CD4-positive, alpha-beta T cell treated with Interferon gamma for 1 hour (primary cell): ENCODE results near the gene ZP4.

Experiments used
- DNase-seq: peaks from one replicate; pipeline ENCODE4 v3.0.0-alpha.2; 2020

Gene ZP4, protein sequence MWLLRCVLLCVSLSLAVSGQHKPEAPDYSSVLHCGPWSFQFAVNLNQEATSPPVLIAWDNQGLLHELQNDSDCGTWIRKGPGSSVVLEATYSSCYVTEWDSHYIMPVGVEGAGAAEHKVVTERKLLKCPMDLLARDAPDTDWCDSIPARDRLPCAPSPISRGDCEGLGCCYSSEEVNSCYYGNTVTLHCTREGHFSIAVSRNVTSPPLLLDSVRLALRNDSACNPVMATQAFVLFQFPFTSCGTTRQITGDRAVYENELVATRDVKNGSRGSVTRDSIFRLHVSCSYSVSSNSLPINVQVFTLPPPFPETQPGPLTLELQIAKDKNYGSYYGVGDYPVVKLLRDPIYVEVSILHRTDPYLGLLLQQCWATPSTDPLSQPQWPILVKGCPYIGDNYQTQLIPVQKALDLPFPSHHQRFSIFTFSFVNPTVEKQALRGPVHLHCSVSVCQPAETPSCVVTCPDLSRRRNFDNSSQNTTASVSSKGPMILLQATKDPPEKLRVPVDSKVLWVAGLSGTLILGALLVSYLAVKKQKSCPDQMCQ

DNA sequence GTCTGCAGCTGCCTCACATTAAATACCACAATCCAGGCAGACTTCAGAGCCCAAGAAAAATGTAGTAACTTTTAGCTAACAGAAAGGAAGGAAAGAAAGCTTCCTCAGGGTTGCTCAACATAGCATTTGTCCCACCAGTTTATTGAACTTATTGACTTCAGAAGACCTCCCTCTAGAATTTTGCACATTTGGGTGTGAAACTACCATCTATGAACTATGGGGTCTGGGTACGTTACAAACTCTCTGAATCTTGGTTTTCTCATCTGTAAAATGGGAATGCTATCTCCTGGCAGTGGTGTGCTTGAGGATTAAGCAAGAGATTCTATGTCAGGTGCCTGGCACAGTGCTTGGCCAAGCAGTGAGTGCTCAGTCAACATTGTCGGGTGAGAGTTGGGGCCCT lies at the start of gene ZP4:
TSS of gene ZP4 (minus strand) at position 101 of the 400 bp plus-strand sequence. CDS start 287 bp downstream, outside the sequence.
- DNase-seq: no peak

DNA sequence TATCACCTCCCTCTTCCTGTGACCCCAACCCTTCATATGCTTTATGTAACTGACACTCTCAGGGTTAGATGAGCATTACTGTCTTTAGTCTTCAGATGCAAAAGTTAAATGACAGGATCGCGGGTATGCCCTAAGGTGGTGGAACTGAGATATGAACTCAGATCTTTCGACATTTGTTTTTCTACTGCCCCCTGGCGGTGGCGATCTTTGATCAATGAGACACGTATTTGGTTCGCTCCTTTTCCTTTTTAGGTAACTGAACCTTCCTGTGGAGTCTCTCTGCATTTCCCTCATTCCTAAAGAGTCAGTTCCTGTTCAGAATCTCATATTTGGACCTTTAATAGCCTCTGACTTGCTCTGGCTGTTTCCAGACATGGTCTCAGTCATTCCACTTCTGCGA lies 47.8 kb upstream of the ZP4 start:
- no peak for DNase-seq

DNA sequence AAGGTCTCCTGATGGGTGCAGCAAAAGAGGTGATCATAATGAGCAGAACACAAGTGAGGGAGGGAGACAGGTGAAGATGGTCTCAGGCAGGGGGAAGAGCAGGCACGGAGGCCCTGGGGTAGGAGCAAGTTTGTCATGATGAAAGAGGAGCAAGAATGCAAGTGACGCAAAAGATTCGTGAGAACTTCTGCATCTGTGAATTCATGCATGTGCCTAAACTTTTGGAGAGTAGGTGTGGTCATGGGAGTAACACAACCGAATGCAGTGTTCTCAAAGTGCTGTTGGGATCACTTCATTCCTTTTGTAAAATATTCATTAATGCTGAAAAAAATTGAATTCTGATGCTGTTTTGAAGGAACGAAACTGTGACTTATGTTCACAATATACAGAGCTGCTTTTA lies 47.3 kb upstream of the ZP4 start:
- DNase-seq: no peak

DNA sequence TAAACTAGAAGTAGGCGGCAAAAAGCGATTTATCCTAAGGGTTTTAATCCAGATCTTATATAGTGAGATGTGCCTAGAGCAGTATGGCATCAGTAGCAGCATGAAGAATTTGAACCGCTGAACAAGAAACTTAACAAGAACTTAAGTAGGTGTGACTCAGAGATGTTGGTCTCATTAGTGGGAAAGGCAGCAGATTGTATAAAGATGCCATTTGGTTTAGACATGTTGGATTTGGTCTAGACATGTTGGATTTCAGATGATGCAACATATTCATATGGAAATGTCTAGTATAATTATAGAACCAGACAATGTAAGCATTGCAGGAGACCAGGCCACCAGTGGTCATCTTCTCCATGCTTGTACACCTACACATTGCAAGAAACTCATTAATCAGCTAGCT lies 42.1 kb upstream of the ZP4 start:
- no peak for DNase-seq

DNA sequence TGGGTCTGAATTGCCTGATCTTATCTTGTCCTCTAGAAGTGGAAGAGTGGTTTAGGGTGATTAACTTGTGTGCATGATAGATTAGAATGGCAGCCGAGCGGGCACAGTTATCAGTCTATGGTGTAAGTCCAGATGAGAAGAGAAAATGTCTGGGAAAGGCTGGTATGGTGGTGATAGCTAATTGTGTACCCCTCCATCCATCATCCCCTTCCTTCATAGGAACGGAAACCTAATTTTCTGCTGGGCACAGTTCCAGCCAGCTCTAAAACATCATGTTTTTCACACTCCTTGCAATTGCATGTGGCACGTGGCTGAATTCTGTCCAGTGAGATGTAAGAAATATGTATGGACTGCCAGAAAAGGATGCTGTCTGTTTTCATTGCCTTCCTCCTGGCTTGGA lies 40.9 kb upstream of the ZP4 start:
- DNase-seq: no peak

DNA sequence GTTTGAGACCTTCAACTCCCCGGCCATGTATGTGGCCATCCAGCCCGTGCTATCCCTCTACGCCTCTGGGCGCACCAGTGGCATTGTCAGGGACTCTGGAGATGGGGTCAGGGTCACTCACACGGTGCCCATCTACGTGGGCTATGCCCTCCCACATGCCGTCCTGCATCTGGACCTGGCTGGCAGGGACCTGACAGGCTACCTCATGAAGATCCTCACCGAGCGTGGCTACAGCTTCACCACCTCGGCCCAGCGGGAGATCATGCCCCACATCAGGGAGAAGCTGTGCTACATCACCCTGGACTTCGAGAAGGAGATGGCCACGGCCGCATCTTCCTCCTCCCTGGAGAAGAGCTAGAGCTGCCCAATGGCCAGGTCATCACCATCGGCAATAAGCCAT lies 36.5 kb upstream of the ZP4 start:
- no peak for DNase-seq

DNA sequence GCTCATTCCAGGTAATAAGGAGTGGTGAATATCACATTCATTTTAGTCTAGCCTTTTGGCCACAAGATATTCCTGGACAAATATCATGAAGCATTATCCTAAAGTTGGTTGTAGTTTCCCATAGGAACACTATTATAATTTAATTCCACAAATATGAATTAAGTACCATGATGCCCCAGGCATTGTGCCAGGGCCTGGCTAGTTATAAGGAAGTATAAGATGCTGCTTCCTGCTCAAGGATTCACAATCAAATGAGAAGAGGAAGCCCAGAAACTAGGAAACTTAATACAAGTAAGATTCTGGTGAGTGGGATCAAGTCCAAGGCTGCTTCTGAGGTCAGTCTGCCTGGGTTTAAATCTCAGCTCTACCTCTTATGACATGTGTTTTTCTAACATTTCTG lies 30.6 kb upstream of the ZP4 start:
- DNase-seq: no peak

DNA sequence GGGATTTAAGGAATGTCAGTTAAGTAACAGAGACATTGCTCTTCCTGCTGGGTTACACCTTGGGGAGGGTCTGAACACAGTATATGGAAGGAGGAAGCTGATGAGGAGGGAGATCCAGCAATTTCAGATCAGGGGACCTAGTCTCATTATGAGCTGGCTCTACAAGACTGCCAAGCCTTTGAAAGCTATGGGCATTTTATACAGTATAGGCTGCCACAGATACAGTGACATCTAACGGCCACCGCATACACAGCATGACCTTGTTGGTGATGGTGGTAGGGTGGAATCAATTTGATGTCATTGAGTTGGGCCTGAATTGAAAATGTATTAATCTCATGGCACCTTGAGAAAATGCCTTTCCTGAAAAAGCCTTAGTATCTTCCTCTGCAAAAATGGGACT lies 22.6 kb upstream of the ZP4 start:
- DNase-seq: no peak

DNA sequence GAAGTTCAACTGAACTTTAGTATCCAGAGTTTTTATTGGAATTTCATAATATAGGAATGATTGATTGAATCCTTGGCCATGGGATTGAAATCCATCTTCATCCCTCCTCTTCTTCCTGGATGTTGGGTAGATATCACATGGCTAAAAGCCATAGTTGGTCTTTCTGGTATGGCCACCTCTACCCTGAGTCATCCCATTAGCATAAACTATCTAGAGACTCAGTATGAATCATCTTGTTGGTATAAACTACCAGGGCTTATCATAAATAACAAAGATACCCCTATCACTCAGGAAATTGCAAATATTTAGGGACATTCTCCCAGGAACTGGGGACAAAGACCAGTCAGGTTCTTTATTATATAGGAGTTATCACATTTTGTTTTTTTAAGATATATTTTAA lies 21.2 kb upstream of the ZP4 start:
- no peak for DNase-seq

DNA sequence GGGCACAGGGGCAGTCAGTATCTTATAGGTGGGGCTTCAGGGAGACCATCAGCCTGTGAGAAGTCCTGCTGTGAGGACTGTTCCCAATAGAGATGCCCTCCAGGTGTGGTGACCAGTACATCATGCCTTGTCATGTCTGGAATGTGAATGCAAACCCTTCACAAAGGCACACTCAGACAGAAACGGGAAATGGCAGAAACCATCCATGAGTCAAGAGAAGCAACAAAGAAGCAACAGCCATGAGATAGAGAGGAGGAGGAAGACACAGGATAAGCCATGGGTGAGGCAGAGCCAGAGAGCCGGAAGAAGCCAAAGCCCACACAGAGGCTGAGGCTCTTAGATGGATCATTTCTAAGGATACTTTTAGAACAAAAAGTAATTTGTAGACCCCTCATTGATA lies 20.1 kb upstream of the ZP4 start:
- no peak for DNase-seq

DNA sequence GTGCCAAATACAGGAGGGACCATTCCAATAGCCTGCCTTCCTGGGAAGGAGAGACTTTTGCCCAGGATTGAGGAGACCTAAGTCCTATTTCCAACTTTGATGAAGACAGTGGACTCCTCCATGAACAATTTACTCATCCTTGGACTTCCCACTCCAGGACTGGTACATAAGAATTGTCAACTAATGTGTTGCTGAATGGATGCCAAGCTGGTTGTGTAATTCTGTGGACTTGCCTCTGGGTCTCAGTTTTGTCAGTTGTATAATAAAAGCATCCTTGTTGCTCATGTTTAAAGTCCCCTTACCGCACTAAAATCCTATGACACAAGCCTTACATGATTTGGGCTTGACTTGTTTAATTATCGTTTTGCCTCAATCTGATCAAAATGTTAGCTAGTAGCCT lies 13.2 kb upstream of the ZP4 start:
- DNase-seq: no peak

DNA sequence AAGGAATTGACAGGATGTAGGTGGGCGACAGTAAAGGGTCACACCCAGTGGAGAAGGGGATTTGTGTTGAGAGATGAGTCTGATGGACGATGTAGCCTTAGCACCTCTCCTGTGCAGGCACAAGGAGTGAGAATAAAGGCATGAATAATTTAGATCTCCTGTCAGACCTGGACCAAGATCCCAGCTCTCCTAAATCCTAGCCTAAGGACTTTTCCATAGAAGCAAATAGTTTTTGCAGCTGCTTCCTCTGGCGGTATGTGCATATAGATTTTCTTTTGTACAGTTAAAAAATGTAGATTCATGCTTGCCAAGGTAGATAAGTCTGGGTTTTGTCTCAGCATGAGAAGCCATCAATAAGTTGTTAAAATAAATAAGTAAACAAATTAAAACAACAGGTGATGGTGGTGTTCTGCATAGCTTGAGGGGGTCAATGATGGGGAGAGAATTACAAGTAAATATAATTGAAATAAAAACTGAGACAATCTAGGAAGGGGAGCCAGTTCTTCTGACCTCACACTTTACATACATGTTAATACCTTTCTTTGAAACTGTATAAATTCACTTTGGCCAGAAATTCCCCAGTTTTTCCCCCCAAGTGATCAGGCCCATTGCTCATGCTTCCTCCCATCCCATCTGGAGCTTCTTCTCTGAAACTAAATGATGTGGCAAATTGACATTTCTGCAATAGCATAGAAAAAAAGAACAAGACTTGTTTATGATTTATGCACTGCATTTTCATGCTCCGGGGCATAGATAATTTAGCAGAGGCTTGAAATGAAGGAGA lies 12.4 kb upstream of the ZP4 start:
- no peak for DNase-seq

DNA sequence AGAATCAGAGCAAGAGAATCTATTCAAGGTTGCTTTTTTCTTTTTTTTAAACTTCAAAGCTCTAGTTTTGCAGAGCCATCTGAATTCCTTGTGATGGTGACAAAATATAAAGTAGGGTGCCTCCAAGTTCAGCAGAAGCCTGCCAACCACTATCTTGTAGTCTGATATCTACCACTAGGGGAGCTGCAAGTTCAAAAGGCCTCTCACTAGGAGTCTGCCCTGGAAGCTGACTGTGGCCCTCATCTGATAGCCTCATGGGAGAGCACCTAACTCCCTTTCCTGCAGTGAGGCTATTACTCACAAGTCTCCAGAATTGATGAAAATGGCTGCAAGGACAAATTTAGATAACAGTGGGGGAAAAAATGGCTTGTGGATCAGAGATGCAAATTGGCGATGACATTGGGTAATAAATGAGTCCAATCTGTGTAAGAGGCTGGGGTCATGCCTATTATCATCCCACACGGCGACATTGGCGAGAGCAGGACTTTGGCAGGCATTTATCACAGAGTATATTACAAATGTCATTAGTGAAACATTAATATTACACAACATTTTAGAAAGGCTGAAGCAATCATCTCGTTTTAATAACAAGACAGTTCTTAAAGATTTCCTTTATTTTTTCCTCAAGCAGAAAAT lies 10.7 kb upstream of the ZP4 start:
- no peak for DNase-seq

DNA sequence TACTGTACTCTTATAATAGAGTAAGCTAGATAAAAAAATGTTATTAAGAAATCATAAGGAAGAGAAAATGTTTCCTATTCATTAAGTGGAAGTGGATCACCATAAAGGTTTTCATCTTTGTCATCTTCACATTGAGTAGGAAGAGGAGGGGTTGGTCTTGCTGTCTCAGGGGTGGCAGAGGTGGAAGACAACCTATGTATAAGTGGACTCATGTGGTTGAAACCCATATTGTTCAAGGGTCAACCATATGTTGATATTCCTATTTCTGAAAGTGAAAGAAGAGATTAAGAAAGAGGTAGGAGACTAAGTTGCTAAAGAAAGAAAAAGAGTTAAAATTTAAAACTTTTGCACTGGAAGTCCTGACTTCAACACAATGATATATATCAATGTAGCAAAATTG lies 4.9 kb upstream of the ZP4 start:
- no peak for DNase-seq

DNA sequence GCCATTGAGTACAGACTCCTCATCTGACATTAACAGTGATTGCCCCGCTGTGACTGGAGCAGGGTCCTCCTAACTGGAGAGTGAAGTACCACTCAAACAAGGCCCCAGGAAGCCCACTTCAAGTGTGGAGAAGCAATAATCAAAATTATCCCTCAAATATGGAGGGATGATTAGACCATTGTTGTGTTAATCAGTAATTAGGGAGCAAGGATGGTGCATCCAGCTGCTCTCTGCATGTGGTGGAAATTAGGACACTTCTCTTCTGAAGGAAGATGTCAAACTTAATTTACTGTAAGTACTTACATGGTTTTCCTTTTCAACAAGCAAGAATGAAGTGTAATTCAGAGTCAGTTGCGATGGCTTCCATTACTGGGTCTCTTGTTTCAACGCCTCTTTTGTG lies 3.4 kb upstream of the ZP4 start:
- DNase-seq: no peak

DNA sequence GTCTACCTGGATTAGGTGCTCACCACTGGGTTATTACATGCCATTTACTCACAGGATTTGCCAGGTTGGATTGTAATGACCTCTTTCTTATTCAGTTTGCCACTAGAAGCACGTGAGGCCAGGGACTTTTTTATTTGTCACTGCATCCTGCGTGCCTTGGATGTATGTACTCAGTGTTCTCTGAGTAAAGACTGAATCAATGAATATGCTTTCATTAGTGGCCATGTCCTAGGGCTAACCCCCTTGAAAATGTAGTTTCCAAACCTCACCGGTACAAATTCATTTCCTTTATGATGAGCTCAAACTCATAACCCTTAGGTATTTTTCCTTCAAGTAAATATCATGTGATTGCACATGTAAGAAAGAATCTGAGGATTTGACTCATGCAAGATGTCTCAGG lies 1.3 kb upstream of the ZP4 start:
- DNase-seq: no peak

DNA sequence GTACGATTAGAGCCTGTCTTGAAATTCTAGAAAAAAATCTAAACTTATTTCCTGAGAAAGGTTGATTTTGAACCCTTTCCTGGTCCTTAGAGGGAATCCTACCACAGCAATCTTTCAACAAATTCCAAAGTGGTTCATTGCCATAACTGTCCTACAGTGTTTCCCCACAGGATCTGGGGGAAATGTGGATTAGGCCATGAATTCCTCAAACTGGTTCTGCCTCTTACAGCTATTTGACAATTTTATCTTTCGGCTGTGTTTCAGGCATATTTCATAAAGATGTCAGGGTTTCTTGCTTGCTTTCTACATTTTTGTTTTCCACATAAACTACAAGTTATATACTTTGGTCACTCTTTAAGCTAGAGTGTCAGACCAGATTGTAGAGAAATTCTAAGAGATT lies 544 bp upstream of the ZP4 start:
- DNase-seq: no peak

DNA sequence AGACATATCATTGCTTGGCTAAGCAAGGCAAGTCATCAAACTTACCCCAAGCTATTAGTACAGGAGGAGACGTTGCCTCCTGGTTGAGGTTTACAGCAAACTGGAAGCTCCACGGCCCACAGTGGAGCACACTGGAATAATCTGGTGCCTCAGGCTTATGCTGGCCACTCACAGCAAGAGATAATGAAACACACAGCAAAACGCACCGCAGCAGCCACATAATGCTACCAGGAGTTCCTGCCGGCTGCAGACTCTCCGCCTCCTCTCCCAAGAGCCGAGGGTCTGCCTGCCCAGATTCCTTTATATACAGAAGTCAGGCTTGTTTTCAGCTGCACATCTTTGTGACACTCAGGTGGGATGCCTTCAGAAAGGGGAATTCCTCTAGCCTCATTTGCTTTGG lies 306 bp downstream of the ZP4 start:
- DNase-seq: no peak

DNA sequence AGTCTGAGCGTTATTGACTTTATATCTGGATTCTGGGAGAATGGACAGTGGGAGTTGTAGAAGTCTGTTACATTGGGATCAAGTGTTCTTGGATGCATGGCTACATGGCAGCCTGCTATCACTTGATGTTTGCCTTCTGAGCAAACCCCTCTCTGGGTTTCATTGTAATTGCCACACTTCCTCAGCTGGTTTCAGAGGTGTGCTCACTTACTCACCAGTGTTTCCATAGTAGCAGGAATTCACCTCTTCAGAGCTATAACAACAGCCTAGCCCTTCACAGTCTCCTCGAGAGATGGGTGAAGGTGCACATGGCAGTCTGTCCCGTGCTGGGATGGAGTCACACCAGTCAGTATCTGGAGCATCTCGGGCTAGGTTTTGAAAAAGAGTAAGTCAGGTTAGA lies 2.6 kb downstream of the ZP4 start:
- no peak for DNase-seq

DNA sequence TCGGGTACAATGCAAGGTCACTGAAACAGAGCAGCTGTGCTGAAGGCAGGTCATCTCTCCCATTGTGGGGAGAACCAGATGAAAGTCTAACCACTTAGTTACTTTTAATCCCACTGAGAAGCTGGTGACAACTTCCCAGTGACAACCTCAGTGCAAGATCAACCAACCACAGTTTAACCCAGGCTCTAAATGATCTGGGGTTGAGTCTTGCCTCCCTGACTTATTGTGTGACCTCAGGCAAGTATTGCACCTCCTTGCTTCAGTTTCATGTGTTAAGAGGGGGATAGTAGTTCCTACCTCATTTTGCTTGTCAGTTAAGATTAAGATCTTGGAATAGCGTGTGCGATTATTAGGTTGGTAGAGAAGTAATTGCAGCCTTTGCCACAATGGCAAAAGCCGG lies 3.2 kb downstream of the ZP4 start:
- DNase-seq: no peak

DNA sequence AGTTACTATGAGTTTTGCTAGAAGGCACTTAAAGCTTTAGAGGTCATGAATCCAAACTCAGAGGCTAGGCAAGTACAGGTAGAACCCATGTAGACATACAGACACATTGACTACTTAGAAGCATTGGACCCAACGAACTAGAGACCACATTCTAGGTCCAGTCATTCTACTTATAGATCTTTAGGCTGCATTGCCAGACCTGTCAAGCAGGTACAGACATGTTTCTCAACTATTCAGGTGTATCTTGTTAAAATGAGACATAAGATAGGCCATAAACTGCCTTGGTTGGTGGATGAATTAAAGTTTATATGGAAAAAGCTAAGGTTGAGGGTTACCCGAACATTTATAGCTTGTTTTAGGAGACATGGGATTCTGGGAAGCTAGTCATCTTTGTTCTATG lies 6.5 kb downstream of the ZP4 start:
- no peak for DNase-seq

DNA sequence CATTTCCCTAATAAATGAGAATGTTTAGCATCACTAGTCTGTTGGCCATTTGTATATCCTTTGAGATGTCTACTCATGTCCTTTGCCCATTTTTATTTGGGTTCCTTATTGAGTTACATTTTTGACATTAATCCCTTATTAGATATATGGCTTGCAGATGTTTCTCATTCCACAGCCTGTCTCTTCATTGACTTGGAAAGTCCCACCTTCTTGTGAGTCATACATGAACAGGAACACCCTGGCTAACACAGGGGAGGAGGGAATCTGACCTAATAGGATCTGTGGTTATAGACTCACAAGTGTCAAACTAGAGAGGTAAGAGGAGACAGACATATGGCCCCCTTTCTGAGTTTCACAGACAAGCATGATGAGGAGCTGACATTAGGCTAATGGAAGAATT lies 11.5 kb downstream of the ZP4 start:
- no peak for DNase-seq

DNA sequence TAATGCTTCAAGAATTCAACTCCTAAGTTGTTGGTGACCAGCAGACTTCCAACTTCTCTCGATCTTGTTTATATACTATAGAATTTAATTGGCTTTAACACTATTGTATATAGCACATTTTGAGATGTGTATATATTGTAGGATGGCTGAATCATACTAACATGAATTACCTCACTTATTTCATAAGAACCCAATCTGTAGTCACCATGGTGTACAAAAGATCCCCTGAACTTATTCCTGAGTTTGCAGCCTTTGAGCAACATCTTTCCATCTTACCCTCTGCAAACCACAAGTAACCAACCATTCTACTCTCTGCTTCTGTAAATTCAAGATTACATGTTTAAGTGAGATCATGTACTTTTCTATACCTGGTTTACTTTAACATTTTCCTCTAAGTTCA lies 12.3 kb downstream of the ZP4 start:
- DNase-seq: no peak

DNA sequence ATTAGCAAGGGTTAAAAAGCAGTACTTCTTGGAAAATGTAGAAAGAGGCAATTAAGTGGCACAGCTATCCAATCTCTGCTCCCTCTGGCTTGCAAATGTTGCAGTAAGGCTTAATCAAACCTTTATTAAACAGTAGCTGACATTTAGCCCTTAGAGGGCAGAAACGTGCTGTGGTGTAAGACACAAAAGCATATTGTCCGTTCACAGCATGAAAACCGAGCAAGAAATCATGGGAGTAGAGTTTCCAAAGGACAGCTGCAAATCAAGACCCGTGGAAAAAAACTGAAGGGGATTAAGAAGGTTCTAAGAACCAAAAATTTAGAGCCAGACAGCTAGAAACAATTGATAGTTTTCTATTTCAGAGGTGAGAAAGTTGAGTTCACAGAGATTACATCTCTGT lies 13.1 kb downstream of the ZP4 start:
- DNase-seq: no peak
